Esophagus (tissue), 2 donors: ENCODE results near the gene RASAL2. TPM values are rescaled to one million over a fixed set of nuclear protein-coding genes. Genes with fewer than 3 reads are reported as not detected.

ENCODE experiments used
- H3K27ac ChIP-seq, 2 donors: one replicate each; pipeline ENCODE4 v1.5.1; 2013; ENCODE audit warnings: low read depth in 2 of 2, mild to moderate bottlenecking in 2 of 2, inconsistent platforms in 1 of 2, low read length in 1 of 2, moderate library complexity in 1 of 2
- H3K27me3 ChIP-seq, 2 donors: one replicate each; pipeline ENCODE4 v1.6.1; 2013; ENCODE audit warnings: low read length in 2 of 2, control low read depth in 1 of 2, mild to moderate bottlenecking in 1 of 2; ENCODE audit not compliant: insufficient read depth in 2 of 2, control insufficient read depth in 1 of 2
- H3K36me3 ChIP-seq, 2 donors: one replicate each; pipeline ENCODE4 v1.6.1; 2013; ENCODE audit warnings: low read length in 1 of 2; ENCODE audit not compliant: control insufficient read depth in 2 of 2, insufficient read depth in 2 of 2
- H3K4me1 ChIP-seq, 2 donors: one replicate each; pipeline ENCODE4 v1.6.1; 2013; ENCODE audit warnings: low read length in 1 of 2; ENCODE audit not compliant: control insufficient read depth in 2 of 2, insufficient read depth in 2 of 2
- H3K4me3 ChIP-seq, 2 donors: one replicate each; pipeline ENCODE4 v1.5.1; 2013; ENCODE audit warnings: low read length in 2 of 2, mild to moderate bottlenecking in 2 of 2, low read depth in 1 of 2, moderate library complexity in 1 of 2
- H3K9me3 ChIP-seq, 2 donors: one replicate each; pipeline ENCODE4 v1.6.1; 2013; ENCODE audit warnings: mild to moderate bottlenecking in 2 of 2, low read depth in 1 of 2, low read length in 1 of 2, moderate library complexity in 1 of 2; ENCODE audit not compliant: control insufficient read depth in 2 of 2, insufficient read depth in 1 of 2
- WGBS, 2 donors: extraction: QIAGEN DNeasy Blood & Tissue Kit; methylation state at CpG; one replicate each; pipeline ENCODE4 v1.1.7; 2013; 5-methylcytosine and 5-hydroxymethylcytosine counted together
- polyA plus RNA-seq, 2 donors: library from polyadenylated mRNA; stranded (reverse); fragments of 200-250 nt; gene quantifications; one replicate each; pipeline ENCODE4 v1.2.3, GENCODE V29; 2013
- donor health status: healthy with polysubstance abuse.
- donor health status: Bipolar disorder and iron deficiency.

The RASAL2 gene
- polyA plus RNA-seq, 2 donors, result 13.3 to 14.3 TPM

DNA sequence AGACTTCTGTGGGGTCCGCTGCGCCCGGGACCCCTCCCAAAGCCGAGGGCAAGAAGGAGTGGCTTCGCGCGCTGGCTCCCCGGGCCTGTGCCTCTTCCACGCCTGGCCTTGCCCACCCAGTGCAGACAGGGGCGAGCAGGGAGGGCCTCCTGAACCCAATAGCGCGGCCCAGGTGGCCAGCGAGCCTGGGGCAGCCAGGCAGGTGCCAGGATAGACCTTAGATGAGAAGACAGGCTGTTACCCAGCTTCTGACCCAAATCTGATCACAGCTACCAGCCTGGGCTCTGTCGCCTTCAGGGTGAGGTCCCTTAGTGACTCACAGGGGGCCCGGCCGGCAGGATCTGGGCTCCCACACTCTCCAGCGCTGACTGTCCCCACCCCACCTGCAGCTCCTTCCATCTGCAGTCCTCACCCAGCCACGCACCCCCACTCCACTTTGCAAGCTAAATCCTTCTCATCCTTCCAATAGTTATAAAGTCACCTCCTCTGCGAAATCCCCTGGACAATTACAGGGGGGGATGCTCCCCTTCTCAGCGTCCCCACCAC lies 393.2 kb downstream of the RASAL2 start:
- Histone ChIP-seq H3K36me3 (no peaks in the 10 kb centered on the region), H3K4me3 (no peak overlapping the region), H3K27me3 (no peaks in the 10 kb centered on the region), H3K9me3 (peaks cover 0 to 2% of the 10 kb centered on the region in 2 donors), H3K4me1 (peaks cover 0 to 6% of the 10 kb centered on the region in 2 donors), H3K27ac (no peak overlapping the region)
- 46 to 49% methylated on average over 17 to 20 of the region's 20 CpGs for WGBS, 2 donors

DNA sequence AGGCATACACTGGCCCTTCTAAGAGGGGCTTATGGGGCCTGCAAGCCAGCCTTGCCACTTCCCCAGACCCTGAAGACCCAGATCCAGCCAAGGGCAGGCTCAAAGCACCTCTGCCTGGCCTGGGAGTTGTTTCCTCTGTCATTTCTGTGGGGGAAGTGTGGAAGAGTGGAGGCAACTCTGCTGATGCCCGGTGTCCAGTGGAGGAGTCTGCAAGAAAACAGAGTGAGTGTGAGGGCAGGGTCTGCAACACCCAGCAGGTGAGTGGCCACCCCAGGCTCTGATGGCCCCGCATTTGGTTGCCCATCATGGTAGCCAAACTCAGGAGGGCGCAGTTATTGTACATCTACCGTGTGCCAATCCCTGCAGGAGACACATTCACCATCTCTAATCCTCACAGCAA lies 394.5 kb downstream of the RASAL2 start:
- Histone ChIP-seq H3K27me3 (no peaks in the 10 kb centered on the region), H3K4me1 (peaks cover 0 to 6% of the 10 kb centered on the region in 2 donors), H3K27ac (no peak overlapping the region), H3K4me3 (no peak overlapping the region), H3K9me3 (peaks cover 0 to 2% of the 10 kb centered on the region in 2 donors), H3K36me3 (no peaks in the 10 kb centered on the region)
- WGBS, 2 donors, result 92 to 98% methylated on average over 4 of the region's 4 CpGs

DNA sequence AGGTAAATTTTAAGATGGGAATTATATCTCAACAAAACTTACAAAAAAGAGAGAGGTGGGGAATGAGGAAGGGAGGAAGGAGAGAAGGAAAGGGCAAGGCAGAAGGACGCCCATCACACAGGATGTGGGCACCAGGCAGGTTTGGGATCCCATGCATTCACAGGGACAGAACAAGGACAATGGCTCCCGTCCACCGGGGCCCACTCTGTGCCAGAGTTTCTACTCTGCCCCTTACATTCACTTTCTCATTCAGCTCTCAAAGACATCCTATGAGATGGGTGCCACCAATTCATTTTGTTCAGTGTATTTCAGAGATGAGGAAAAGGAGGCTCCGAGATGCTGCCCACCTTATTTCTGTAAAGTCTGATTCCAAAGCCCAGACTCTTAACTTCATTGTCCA lies 395.5 kb downstream of the RASAL2 start:
- H3K9me3 ChIP-seq, result peaks cover 0 to 2% of the 10 kb centered on the region in 2 donors
- H3K27ac ChIP-seq, result no peak overlapping the region
- no peaks in the 10 kb centered on the region for H3K27me3 ChIP-seq
- 90 to 96% methylated on average over 4 of the region's 4 CpGs for WGBS, 2 donors
- H3K4me3 ChIP-seq, result no peak overlapping the region
- peaks cover 0 to 6% of the 10 kb centered on the region in 2 donors for H3K4me1 ChIP-seq
- no peaks in the 10 kb centered on the region for H3K36me3 ChIP-seq

DNA sequence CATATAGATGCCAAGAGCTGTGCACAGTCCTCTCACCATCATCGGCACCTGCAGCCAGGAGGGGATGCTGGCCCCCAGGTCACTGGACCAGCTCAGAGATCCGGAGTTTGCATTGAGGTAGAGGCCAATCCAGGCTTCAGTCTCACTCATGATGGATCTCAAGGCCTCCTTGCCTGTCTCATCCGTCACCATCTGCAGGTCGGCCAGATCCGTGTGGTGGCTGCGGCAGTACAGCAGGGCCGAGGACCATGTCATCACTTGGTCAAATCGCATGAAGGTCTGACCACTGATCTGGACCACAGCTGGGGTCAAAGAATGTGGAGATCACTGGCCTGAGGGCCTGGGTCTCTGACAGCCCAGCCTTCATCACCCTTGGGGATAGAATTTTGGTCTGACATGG lies 396.2 kb downstream of the RASAL2 start:
- Histone ChIP-seq H3K36me3 (no peaks in the 10 kb centered on the region), H3K4me1 (peaks cover 0 to 6% of the 10 kb centered on the region in 2 donors), H3K27ac (no peak overlapping the region), H3K4me3 (no peak overlapping the region), H3K27me3 (no peaks in the 10 kb centered on the region), H3K9me3 (peaks cover 0 to 2% of the 10 kb centered on the region in 2 donors)
- WGBS, 2 donors, result 95 to 97% methylated on average over 8 of the region's 8 CpGs

DNA sequence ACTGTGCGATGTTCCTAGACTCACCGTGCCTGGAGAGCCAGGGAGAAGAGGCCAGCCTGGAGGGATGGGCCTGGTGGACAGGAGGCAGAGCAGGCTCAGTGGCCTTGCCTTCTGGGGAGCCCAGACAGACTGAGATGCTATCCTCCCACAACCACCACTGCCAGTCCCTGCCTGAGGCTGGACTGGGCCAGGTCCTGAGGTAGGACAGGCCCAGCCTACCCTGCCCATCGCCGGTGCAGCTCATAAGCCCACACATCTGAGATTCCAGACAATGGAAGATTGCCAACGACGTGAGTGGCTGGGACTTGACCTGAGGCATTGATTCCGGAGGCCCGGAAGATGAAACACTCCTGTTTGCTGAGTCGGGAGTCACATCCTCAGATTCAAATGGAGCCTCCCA lies 397.1 kb downstream of the RASAL2 start:
- Histone ChIP-seq H3K27me3 (no peaks in the 10 kb centered on the region), H3K27ac (no peak overlapping the region), H3K4me3 (no peak overlapping the region), H3K4me1 (peaks cover 0 to 6% of the 10 kb centered on the region in 2 donors), H3K36me3 (no peaks in the 10 kb centered on the region), H3K9me3 (peaks cover 0 to 2% of the 10 kb centered on the region in 2 donors)
- WGBS, 2 donors, result 83 to 90% methylated on average over 9 of the region's 9 CpGs

DNA sequence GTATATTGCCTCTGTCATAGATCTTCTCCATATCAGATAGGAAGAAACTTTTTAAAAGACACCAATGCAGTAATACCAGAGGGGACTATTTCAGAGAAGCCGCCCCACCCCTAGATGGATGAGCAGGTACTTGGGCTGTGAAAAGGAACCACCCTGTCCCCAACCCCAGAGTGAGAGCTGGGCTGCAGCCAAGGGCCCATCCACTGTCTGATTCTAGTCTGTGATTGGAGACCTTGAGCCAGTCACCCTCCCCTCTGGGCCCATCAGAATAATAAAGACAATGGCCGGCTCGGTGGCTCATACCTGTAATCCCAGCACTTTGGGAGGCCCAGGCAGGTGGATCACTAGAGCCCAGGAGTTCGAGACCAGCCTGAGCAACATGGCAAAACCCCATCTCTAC lies 397.8 kb downstream of the RASAL2 start:
- no peak overlapping the region for H3K4me3 ChIP-seq
- peaks cover 0 to 2% of the 10 kb centered on the region in 2 donors for H3K9me3 ChIP-seq
- H3K27ac ChIP-seq, result no peak overlapping the region
- H3K36me3 ChIP-seq, result no peaks in the 10 kb centered on the region
- H3K4me1 ChIP-seq, result peaks cover 0 to 3% of the 10 kb centered on the region in 2 donors
- WGBS, 2 donors, result 90 to 92% methylated on average over 4 of the region's 4 CpGs
- H3K27me3 ChIP-seq, result no peaks in the 10 kb centered on the region

DNA sequence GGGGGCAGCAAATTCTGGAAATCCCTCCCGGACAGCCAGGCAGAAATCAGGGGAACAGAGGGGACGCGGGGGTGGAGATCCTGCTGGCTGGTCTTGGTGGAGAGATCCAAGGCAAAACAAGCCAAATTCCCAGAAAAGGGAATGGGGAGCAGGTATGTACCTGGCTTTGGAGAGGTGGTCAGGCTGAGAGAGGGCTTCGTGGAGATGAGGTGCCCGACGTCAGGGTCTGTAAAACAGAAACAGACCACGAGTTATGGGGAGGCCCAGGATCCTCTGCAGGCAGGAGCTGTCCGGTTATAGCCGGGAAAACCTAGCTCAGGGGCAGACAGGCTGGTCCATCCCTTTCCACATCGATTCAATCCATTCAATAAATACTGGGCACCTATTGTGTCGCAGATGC lies 398.4 kb downstream of the RASAL2 start:
- Histone ChIP-seq H3K36me3 (no peaks in the 10 kb centered on the region), H3K9me3 (peaks cover 0 to 2% of the 10 kb centered on the region in 2 donors), H3K27ac (no peak overlapping the region), H3K27me3 (no peaks in the 10 kb centered on the region), H3K4me1 (no peaks in the 10 kb centered on the region), H3K4me3 (no peak overlapping the region)
- 87 to 88% methylated on average over 11 of the region's 11 CpGs for WGBS, 2 donors

DNA sequence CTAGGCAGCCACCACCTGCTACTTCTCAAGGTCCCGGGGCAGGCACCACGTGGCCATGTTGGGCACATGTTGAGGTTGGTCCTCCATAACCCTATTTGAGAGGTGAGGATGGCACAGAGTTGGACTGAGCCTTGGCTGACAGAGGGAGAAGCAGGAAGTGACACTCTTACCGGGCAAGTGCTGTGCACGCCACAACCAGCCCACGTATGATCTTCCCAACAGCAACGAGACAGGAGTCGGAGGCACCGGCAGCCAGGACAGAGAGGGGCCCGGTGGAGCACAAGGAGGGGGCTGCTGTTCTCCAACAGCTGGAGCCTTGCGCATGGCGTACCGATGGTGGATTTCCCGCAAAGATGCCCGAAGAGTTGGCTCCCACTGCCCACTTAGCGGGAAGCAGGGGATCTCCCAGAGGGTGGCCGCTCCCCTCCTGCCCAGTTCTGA lies 399.4 kb downstream of the RASAL2 start:
- 91% methylated on average over 16 of the region's 16 CpGs for WGBS, 2 donors
- Histone ChIP-seq H3K27me3 (no peaks in the 10 kb centered on the region), H3K27ac (no peak overlapping the region), H3K36me3 (no peaks in the 10 kb centered on the region), H3K4me3 (no peak overlapping the region), H3K9me3 (peaks cover 0 to 2% of the 10 kb centered on the region in 2 donors), H3K4me1 (no peaks in the 10 kb centered on the region)

DNA sequence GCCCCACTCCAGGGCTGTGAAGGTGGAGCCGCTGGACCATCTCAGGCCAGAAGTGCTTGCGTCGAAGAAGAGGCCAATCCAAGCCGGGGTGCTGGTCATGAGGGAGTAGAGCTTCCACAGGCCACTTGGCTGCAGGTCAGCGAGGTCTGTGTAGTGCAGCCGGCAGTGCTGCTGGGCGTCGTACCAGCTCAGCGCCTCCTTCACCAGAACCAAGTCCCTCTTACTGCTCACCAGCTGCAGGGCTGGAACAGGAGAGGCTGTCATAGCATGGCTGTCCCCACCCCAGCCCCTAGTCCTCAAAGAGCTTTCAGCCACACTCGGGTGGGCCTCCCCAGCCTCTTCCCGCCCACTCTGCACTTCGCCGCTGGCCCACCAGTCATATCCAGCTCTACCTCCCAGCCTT lies 400.7 kb downstream of the RASAL2 start:
- 92 to 94% methylated on average over 13 of the region's 13 CpGs for WGBS, 2 donors
- Histone ChIP-seq H3K9me3 (peaks cover 0 to 2% of the 10 kb centered on the region in 2 donors), H3K27ac (no peak overlapping the region)

DNA sequence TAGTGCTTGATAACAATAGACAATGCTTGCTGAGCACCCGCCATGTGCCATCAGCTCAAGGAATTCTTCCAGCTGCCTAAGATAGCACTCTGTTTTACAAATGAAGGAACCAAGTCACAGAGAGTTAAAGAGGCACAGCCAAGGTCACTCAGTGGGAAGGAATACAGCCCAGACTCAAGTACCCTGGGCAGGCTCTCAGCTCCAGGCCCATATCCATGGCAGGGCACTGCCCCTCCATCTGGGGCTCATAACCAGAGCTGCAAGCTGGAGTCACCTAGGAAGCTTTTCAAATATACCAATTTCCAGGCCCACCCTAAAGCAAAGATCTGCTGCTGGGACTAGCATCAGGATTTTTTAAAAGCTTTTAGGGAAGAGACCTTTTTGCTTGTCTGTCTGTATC lies 401.3 kb downstream of the RASAL2 start:
- Histone ChIP-seq H3K4me3 (no peak overlapping the region), H3K36me3 (no peaks in the 10 kb centered on the region), H3K9me3 (peaks cover 0 to 2% of the 10 kb centered on the region in 2 donors), H3K4me1 (peaks cover 0 to 4% of the 10 kb centered on the region in 2 donors), H3K27ac (no peak overlapping the region), H3K27me3 (no peaks in the 10 kb centered on the region)
- WGBS, 2 donors, result 89 to 97% methylated on average over 1 of the region's 1 CpG

More for the DNA sequence above, 400.7 kb downstream of the RASAL2 start:
- no peaks in the 10 kb centered on the region for H3K36me3 ChIP-seq
- no peak overlapping the region for H3K4me3 ChIP-seq
- peaks cover 0 to 4% of the 10 kb centered on the region in 2 donors for H3K4me1 ChIP-seq
- H3K27me3 ChIP-seq, result no peaks in the 10 kb centered on the region
